ENCODE measurements around the gene HNF1B.
A peak's percentile ranks its signal among the peaks of the same experiment; 100 is the strongest.

The HNF1B gene

GRCh38 chr17:37713624-37714023 is 31.2 kb downstream of the HNF1B start:
- CTCF ChIA-PET: no interaction called here

GRCh38 chr17:37713028-37713431 is 31.8 kb downstream of the HNF1B start:
- ChIA-PET CTCF (interaction anchor here (0.6 kb wide), 1 partner anchor 153 kb away, joined by 4 read pairs; no protein-coding TSS in a partner anchor), POLR2A (no interaction called here)
- TF ChIP-seq NFRKB (IDR thresholded peaks at IDR 0.05) (no peak), TARDBP (IDR thresholded peaks at IDR 0.05) (no peak), PKNOX1 (IDR thresholded peaks at IDR 0.05) (no peak), ELF4 (IDR thresholded peaks at IDR 0.05) (no peak), HDGF (IDR thresholded peaks at IDR 0.05; ENCODE audit: borderline replicate concordance) (no peak), BHLHE40 (IDR thresholded peaks at IDR 0.05; ENCODE audit: borderline replicate concordance) (no peak)
- DNase-seq (ENCODE audit: extremely low spot score): no peak

More at GRCh38 chr17:37713624-37714023, 31.2 kb downstream of the HNF1B start:
- POLR2A ChIA-PET: no interaction called here
- no peak for TF ChIP-seq NFRKB (IDR thresholded peaks at IDR 0.05)
- no peak for TF ChIP-seq FOXM1 (IDR thresholded peaks at IDR 0.05; ENCODE audit: borderline replicate concordance)
- no peak for TF ChIP-seq SUZ12 (IDR thresholded peaks at IDR 0.05)
- no peak for TF ChIP-seq HDGF (IDR thresholded peaks at IDR 0.05; ENCODE audit: borderline replicate concordance)
- TF ChIP-seq FOXA1 (IDR thresholded peaks at IDR 0.05): no peak
- no peak for TF ChIP-seq LEF1 (IDR thresholded peaks at IDR 0.05; ENCODE audit: borderline replicate concordance)
- no peak for TF ChIP-seq BHLHE40 (IDR thresholded peaks at IDR 0.05; ENCODE audit: borderline replicate concordance)
- TF ChIP-seq ELF4 (IDR thresholded peaks at IDR 0.05): no peak
- no peak for TF ChIP-seq CTBP1 (IDR thresholded peaks at IDR 0.05; ENCODE audit: borderline replicate concordance)
- no peak for TF ChIP-seq ARNT (IDR thresholded peaks at IDR 0.05)
- TF ChIP-seq ZNF384 (IDR thresholded peaks at IDR 0.05): no peak
- no peak for TF ChIP-seq FOXK2 (IDR thresholded peaks at IDR 0.05)
- no peak for TF ChIP-seq SP1 (IDR thresholded peaks at IDR 0.05)
- no peak for TF ChIP-seq L3MBTL2 (conservative IDR thresholded peaks at IDR 0.05)
- no peak for TF ChIP-seq TARDBP (IDR thresholded peaks at IDR 0.05)
- no peak for DNase-seq (ENCODE audit: extremely low spot score)

- POLR2A ChIA-PET: no interaction called here
- no peak for DNase-seq (ENCODE audit: extremely low spot score)
- CTCF ChIA-PET: interaction anchor here (1.1 kb wide), 1 partner anchor 10 kb away, joined by 3 read pairs; no protein-coding TSS in a partner anchor
- TF ChIP-seq FOXK2 (IDR thresholded peaks at IDR 0.05) (no peak), LEF1 (IDR thresholded peaks at IDR 0.05; ENCODE audit: borderline replicate concordance) (no peak), ARNT (IDR thresholded peaks at IDR 0.05) (no peak), CTBP1 (IDR thresholded peaks at IDR 0.05; ENCODE audit: borderline replicate concordance) (no peak), PKNOX1 (IDR thresholded peaks at IDR 0.05) (no peak), SP1 (IDR thresholded peaks at IDR 0.05) (no peak), FOXM1 (IDR thresholded peaks at IDR 0.05; ENCODE audit: borderline replicate concordance) (no peak)
Observed at GRCh38 chr17:37711113-37711512, 33.7 kb downstream of the HNF1B start.

GRCh38 chr17:37710344-37710886 is 34.4 kb downstream of the HNF1B start:
- POLR2A ChIA-PET: no interaction called here
- DNase-seq (ENCODE audit: extremely low spot score): peak; percentile 38
- CTCF ChIA-PET: no interaction called here
- TF ChIP-seq FOXM1 (IDR thresholded peaks at IDR 0.05; ENCODE audit: borderline replicate concordance) (no peak), CTBP1 (IDR thresholded peaks at IDR 0.05; ENCODE audit: borderline replicate concordance) (no peak), FOXA1 (IDR thresholded peaks at IDR 0.05) (no peak), L3MBTL2 (conservative IDR thresholded peaks at IDR 0.05) (no peak), HDGF (IDR thresholded peaks at IDR 0.05; ENCODE audit: borderline replicate concordance) (no peak), ELF4 (IDR thresholded peaks at IDR 0.05) (no peak), SP1 (IDR thresholded peaks at IDR 0.05) (no peak), PKNOX1 (IDR thresholded peaks at IDR 0.05) (no peak), LEF1 (IDR thresholded peaks at IDR 0.05; ENCODE audit: borderline replicate concordance) (no peak), NFRKB (IDR thresholded peaks at IDR 0.05) (no peak), ZNF384 (IDR thresholded peaks at IDR 0.05) (no peak), BHLHE40 (IDR thresholded peaks at IDR 0.05; ENCODE audit: borderline replicate concordance) (no peak)

- ChIA-PET CTCF (interaction anchor here (0.6 kb wide), 2 partner anchors 25 to 1224 kb away, joined by 3 to 6 read pairs; no protein-coding TSS in a partner anchor), POLR2A (no interaction called here)
- TF ChIP-seq TARDBP (IDR thresholded peaks at IDR 0.05): no peak
- TF ChIP-seq ELF4 (IDR thresholded peaks at IDR 0.05): no peak
- no peak for TF ChIP-seq BHLHE40 (IDR thresholded peaks at IDR 0.05; ENCODE audit: borderline replicate concordance)
- no peak for TF ChIP-seq SP1 (IDR thresholded peaks at IDR 0.05)
- no peak for TF ChIP-seq LEF1 (IDR thresholded peaks at IDR 0.05; ENCODE audit: borderline replicate concordance)
- TF ChIP-seq ZNF384 (IDR thresholded peaks at IDR 0.05): no peak
- no peak for TF ChIP-seq PKNOX1 (IDR thresholded peaks at IDR 0.05)
- DNase-seq (ENCODE audit: extremely low spot score): no peak
Observed at GRCh38 chr17:37708616-37709212, 36.1 kb downstream of the HNF1B start.

Data from HEK293T (cell line).